Left lung (tissue), 10 donors: ENCODE results near the gene POP4. TPM values are rescaled to one million over a fixed set of nuclear protein-coding genes. Genes with fewer than 3 reads are reported as not detected.

Source experiments
- ATAC-seq: fragments of 200-7000 bp; cut with Tn5 transposase; one replicate; pipeline ENCODE4 v1.9.1; 2020; ENCODE audit warnings: moderate library complexity
- DNase-seq, 4 donors: peaks; one replicate each; pipeline ENCODE4 v3.0.0-alpha.2; 2013 to 2020
- H3K27ac ChIP-seq, 2 donors: fragments of 200-600 bp; sonication (generic) in 1 of 2; one replicate each; pipeline versions ENCODE4 v1.5.0 to v1.8.0; 2020 to 2021
- H3K27me3 ChIP-seq, 2 donors: fragments of 200-600 bp; sonication (generic) in 1 of 2; one replicate each; pipeline versions ENCODE4 v1.5.0 to v1.8.0; 2020 to 2021
- H3K36me3 ChIP-seq, 2 donors: fragments of 200-600 bp; sonication (generic) in 1 of 2; one replicate each; pipeline versions ENCODE4 v1.5.0 to v1.8.0; 2020 to 2021
- H3K4me1 ChIP-seq, 2 donors: fragments of 200-600 bp; one replicate each; pipeline ENCODE4 v1.8.0; 2021
- H3K4me3 ChIP-seq, 2 donors: fragments of 200-600 bp; sonication (generic) in 1 of 2; one replicate each; pipeline versions ENCODE4 v1.5.0 to v1.8.0; 2020 to 2021; ENCODE audit warnings: mild to moderate bottlenecking in 1 of 2
- H3K9me3 ChIP-seq, 2 donors: fragments of 200-600 bp; sonication (generic) in 1 of 2; one replicate each; pipeline versions ENCODE4 v1.5.0 to v1.8.0; 2020 to 2021
- intact Hi-C, 2 donors: fragments of 100-400 bp; cut with DNase I; formaldehyde crosslinking; loops; one replicate each; pipeline versions ENCODE4 v1.11.2 to v1.14.2; 2022
- polyA plus RNA-seq, 6 donors: library from polyadenylated mRNA; unstranded; fragments of 120-200 nt; gene quantifications; one replicate each; pipeline ENCODE4 v1.2.1, GENCODE V29; 2013; ENCODE audit not compliant: insufficient read length in 6 of 6
- total RNA-seq, 2 donors: library from RNA; stranded (reverse); fragmentation: NEBNext Ultra II Directional; extraction: Animal tissue kit (Norgen Biotek cat#: 25700); gene quantifications; one replicate each; pipeline ENCODE4 v1.2.1, GENCODE V29; 2021
- TF ChIP-seq, protein P1 (sequence below), 2 donors: fragments of 200-600 bp; sonication (generic) in 1 of 2; IDR thresholded peaks; one replicate each; pipeline versions ENCODE4 v1.5.0 to v1.8.0; 2021; ENCODE audit warnings: antibody characterized with exemption in 2 of 2
- donor health status: DM: no; HTN: yes; CAD: no.
- donor health status: DM: no; HTN: no; CAD: no.

The POP4 gene
- total and polyA plus RNA-seq, 8 donors = 49.2 to 66.9 (median 54.4) TPM

DNA sequence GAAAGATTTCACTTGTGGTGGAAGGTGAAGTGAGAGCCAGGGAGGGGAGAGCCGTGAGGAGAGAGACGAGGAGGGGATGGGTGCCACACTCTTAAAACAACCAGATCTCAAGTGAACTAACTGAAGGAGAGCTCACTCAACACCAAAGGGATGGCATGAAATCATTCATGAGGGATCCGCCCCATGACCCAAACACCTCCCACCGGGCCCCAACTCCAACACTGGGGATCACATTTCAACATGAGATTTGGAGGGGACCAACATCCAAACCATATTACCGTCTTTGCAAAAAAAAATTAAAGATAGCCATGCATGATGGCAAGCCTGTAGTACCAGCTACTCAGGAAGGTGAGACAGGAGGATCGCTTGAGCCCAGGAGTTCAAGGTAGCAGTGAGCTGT, 34.9 kb upstream of the POP4 start:
- Histone ChIP-seq H3K36me3 (no peaks in the 10 kb centered on the region), H3K9me3 (no peaks in the 10 kb centered on the region), H3K4me3 (no peak overlapping the region), H3K27me3 (peaks cover 0 to 65% of the 10 kb centered on the region in 2 donors), H3K27ac (no peak overlapping the region), H3K4me1 (no peaks in the 10 kb centered on the region)
- intact Hi-C loops = no loop called here
- no peak for ATAC-seq
- no peak for DNase-seq
- TF ChIP-seq, protein P1, sequence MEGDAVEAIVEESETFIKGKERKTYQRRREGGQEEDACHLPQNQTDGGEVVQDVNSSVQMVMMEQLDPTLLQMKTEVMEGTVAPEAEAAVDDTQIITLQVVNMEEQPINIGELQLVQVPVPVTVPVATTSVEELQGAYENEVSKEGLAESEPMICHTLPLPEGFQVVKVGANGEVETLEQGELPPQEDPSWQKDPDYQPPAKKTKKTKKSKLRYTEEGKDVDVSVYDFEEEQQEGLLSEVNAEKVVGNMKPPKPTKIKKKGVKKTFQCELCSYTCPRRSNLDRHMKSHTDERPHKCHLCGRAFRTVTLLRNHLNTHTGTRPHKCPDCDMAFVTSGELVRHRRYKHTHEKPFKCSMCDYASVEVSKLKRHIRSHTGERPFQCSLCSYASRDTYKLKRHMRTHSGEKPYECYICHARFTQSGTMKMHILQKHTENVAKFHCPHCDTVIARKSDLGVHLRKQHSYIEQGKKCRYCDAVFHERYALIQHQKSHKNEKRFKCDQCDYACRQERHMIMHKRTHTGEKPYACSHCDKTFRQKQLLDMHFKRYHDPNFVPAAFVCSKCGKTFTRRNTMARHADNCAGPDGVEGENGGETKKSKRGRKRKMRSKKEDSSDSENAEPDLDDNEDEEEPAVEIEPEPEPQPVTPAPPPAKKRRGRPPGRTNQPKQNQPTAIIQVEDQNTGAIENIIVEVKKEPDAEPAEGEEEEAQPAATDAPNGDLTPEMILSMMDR (IDR thresholded peaks at IDR 0.05) = no peak

GRCh38 chr19:29573486-29573885, 32.6 kb upstream of the POP4 start:
- Histone ChIP-seq H3K36me3 (no peaks in the 10 kb centered on the region), H3K27ac (no peak overlapping the region), H3K4me1 (no peaks in the 10 kb centered on the region), H3K27me3 (peaks cover 0 to 77% of the 10 kb centered on the region in 2 donors), H3K4me3 (no peak overlapping the region), H3K9me3 (no peaks in the 10 kb centered on the region)
- TF ChIP-seq, protein P1 (IDR thresholded peaks at IDR 0.05) = no peak
- no peak for DNase-seq
- ATAC-seq = no peak
- intact Hi-C loops = no loop called here

DNA sequence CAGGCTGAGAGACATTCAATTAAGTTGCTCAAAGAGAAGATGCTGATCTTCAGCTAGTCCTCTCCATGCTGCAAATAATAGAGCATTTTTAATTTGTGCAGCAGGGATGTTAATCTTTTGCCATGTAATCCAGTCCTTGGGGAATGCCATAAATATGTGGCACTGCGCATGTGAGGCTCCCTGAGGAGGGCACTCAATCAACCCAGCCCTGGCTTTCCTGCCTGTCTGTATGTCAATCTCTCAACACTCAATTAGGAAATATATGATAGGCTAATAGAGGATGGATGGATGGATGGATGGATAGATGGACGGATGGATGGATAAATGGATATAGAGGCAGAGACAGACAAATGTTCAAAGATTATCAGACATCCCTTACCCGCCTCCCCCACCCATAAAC, 31.6 kb upstream of the POP4 start:
- TF ChIP-seq, protein P1 (IDR thresholded peaks at IDR 0.05) = no peak
- intact Hi-C loops = no loop called here
- H3K27me3 ChIP-seq = peaks cover 0 to 68% of the 10 kb centered on the region in 2 donors
- DNase-seq (no peak), ATAC-seq (no peak)
- no peak overlapping the region for H3K4me3 ChIP-seq
- no peaks in the 10 kb centered on the region for H3K9me3 ChIP-seq
- H3K27ac ChIP-seq = no peak overlapping the region
- H3K36me3 ChIP-seq = no peaks in the 10 kb centered on the region
- H3K4me1 ChIP-seq = no peaks in the 10 kb centered on the region

GRCh38 chr19:29576046-29576606, 30.0 kb upstream of the POP4 start:
- no peaks in the 10 kb centered on the region for H3K36me3 ChIP-seq
- H3K4me3 ChIP-seq = no peak overlapping the region
- H3K27me3 ChIP-seq = peaks cover 0 to 81% of the 10 kb centered on the region in 2 donors
- TF ChIP-seq, protein P1 (IDR thresholded peaks at IDR 0.05) = no peak
- ATAC-seq = peak; percentile 49
- H3K27ac ChIP-seq = no peak overlapping the region
- peaks cover 0 to 1% of the 10 kb centered on the region in 2 donors for H3K9me3 ChIP-seq
- intact Hi-C loops = no loop called here
- H3K4me1 ChIP-seq = no peaks in the 10 kb centered on the region
- no peak for DNase-seq

DNA sequence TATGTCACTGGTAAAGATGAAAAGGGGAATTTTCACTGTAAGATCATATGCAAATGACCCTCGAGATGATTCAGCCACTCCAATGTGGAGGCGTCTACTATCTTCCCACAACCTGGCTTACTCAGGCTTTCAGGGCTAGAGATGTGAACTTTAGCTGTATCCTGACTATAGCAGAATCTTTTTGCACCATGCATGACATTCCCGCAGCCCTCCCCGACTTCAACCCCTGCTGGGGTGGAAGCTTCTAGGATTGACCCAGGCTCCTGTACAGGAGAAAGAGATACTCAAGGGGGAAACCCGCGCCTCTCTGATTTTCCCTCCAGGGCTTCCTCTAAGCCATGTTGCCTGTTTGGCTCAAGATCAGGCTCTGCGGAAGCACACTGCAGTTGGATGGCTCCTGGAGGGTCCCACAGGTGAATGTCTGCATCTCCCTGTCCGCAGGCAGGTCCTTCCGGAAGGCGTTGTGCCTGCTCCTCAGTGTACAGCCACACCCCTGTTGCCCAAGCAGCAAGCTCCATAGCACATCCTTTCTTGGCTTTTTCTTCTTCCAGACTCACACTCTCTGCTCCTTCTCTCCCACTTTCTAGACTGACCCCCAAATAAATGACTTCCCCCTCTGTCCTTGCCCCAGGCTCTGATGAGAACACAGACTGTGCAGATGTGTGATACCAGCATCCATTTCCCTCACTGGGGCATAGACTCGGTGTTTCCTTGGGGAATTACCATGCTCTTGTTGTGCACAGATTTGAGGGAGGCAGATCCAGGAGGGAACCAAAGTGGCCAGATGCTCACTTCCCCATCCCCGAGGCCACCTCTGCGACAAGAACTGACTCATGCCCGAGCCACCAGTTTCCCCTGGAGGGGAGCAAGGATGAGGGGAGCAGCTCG, 29.1 kb upstream of the POP4 start:
- Histone ChIP-seq H3K4me1 (no peaks in the 10 kb centered on the region), H3K27ac (no peak overlapping the region), H3K4me3 (no peak overlapping the region), H3K36me3 (no peaks in the 10 kb centered on the region), H3K27me3 (peaks cover 0 to 73% of the 10 kb centered on the region in 2 donors), H3K9me3 (peaks cover 0 to 6% of the 10 kb centered on the region in 2 donors)
- intact Hi-C loops = no loop called here
- DNase-seq (no peak), ATAC-seq (peak; percentile 49)
- TF ChIP-seq, protein P1 (IDR thresholded peaks at IDR 0.05) = no peak
